ENCODE measurements around the gene PHACTR1. TPM values are rescaled to one million over a fixed set of nuclear protein-coding genes. Genes with fewer than 3 reads are reported as not detected.

PHACTR1 gene
- polyA plus RNA-seq, 1 of the 3 experiments (the other 2 are of a cell fraction), result 0.12 TPM

- 96% methylated on average over 9 of the region's 9 CpGs for WGBS (ENCODE audit: low lambda C conversion rate)
- no peaks in the 10 kb centered on the region for H3K79me2 ChIP-seq (ENCODE audit: insufficient read depth)
- H3K9me3 ChIP-seq, result no peaks in the 10 kb centered on the region
- no peak for DNase-seq
- H3K4me2 ChIP-seq, result no peak overlapping the region
- H3K9me2 ChIP-seq, result no peaks in the 10 kb centered on the region
- H3F3A ChIP-seq (replicated peaks; ENCODE audit: insufficient read depth), result no peaks in the 10 kb centered on the region
- no peaks in the 10 kb centered on the region for H3K4me1 ChIP-seq (ENCODE audit: control insufficient read depth in 1 of 2, insufficient read depth in 2 of 2, low read depth in 1 of 2, low read length in 1 of 2)
- no peak overlapping the region for H2AFZ ChIP-seq (ENCODE audit: low read depth)
- CTCF ChIA-PET, result interaction anchor here (0.7 kb wide), 1 partner anchor 378 kb away, joined by 3 read pairs; no protein-coding TSS in a partner anchor
- TF ChIP-seq REST (IDR thresholded peaks at IDR 0.05; ENCODE audit: low read depth, low read length) (no peak), MEF2A (IDR thresholded peaks at IDR 0.05; ENCODE audit: borderline replicate concordance, low read depth) (no peak), PBX3 (IDR thresholded peaks at IDR 0.05) (no peak), FOSL2 (IDR thresholded peaks at IDR 0.05; ENCODE audit: borderline replicate concordance, low read depth) (no peak), NFIC (IDR thresholded peaks at IDR 0.05; ENCODE audit: borderline replicate concordance) (no peak), USF2 (IDR thresholded peaks at IDR 0.05; ENCODE audit: borderline replicate concordance, low read depth, low read length) (no peak), TCF12 (IDR thresholded peaks at IDR 0.05) (no peak), TAF1 (IDR thresholded peaks at IDR 0.05; ENCODE audit: borderline replicate concordance, low read depth, low read length) (no peak), RXRA (IDR thresholded peaks at IDR 0.05; ENCODE audit: borderline replicate concordance, low read depth) (no peak), USF1 (IDR thresholded peaks at IDR 0.05; ENCODE audit: borderline replicate concordance, low read depth) (no peak), RCOR1 (IDR thresholded peaks at IDR 0.05; ENCODE audit: low read length) (no peak), NRF1 (IDR thresholded peaks at IDR 0.05; ENCODE audit: low read depth, low read length) (no peak), GATA2 (CRISPR knock-in tag; IDR thresholded peaks at IDR 0.05) (no peak), GABPA (IDR thresholded peaks at IDR 0.05; ENCODE audit: low read depth) (no peak), IRF3 (IDR thresholded peaks at IDR 0.05; ENCODE audit: low read depth, low read length) (no peak), TEAD4 (IDR thresholded peaks at IDR 0.05; ENCODE audit: borderline replicate concordance, insufficient read depth) (no peak), RFX5 (IDR thresholded peaks at IDR 0.05; ENCODE audit: low read length) (no peak), MAX (IDR thresholded peaks at IDR 0.05; ENCODE audit: low read depth) (no peak), EP300 (IDR thresholded peaks at IDR 0.05; ENCODE audit: borderline replicate concordance in 1 of 2, low read depth in 1 of 2, low read length in 1 of 2) (no peak)
- peaks cover 6 to 22% of the 10 kb centered on the region in 2 experiments for H3K36me3 ChIP-seq (replicated peaks in 1 of 2; ENCODE audit: control insufficient read depth in 1 of 2, insufficient read depth in 2 of 2, low read length in 1 of 2)
- no peaks in the 10 kb centered on the region for H3K27me3 ChIP-seq (ENCODE audit: insufficient read depth)
- H3K27ac ChIP-seq (ENCODE audit: low read depth in 2 of 2, low read length in 1 of 2), result no peak overlapping the region
- no peak overlapping the region for H3K9ac ChIP-seq
- no peak overlapping the region for H3K4me3 ChIP-seq (ENCODE audit: low read depth in 2 of 2, low read length in 1 of 2)
- no peaks in the 10 kb centered on the region for H4K20me1 ChIP-seq (ENCODE audit: insufficient read depth)
- POLR2A ChIA-PET, result no interaction called here
Measured at GRCh38 chr6:13289789-13290318, 573.3 kb downstream of the PHACTR1 start.

Data from SK-N-SH (cell line).